KOPT-K1 (cell line): ENCODE results near the gene RASAL1.

Source experiments
- H3K27ac ChIP-seq: fragments of 200-600 bp; sonication (generic); 2 replicates; pipeline ENCODE4 v1.5.1; 2016; ENCODE audit warnings: antibody characterized with exemption, mild to moderate bottlenecking, low read depth, low read length; ENCODE audit not compliant: poor library complexity, severe bottlenecking
- H3K36me3 ChIP-seq: fragments of 200-600 bp; sonication (generic); 2 replicates; pipeline ENCODE4 v1.5.1; 2017; ENCODE audit warnings: antibody characterized with exemption, mild to moderate bottlenecking, low read length, moderate library complexity; ENCODE audit not compliant: insufficient read depth
- H3K9me3 ChIP-seq: fragments of 200-600 bp; sonication (generic); 2 replicates; pipeline ENCODE4 v1.5.1; 2017; ENCODE audit warnings: antibody characterized with exemption, low read length, mild to moderate bottlenecking; ENCODE audit not compliant: insufficient read depth, poor library complexity, severe bottlenecking

The RASAL1 gene

DNA sequence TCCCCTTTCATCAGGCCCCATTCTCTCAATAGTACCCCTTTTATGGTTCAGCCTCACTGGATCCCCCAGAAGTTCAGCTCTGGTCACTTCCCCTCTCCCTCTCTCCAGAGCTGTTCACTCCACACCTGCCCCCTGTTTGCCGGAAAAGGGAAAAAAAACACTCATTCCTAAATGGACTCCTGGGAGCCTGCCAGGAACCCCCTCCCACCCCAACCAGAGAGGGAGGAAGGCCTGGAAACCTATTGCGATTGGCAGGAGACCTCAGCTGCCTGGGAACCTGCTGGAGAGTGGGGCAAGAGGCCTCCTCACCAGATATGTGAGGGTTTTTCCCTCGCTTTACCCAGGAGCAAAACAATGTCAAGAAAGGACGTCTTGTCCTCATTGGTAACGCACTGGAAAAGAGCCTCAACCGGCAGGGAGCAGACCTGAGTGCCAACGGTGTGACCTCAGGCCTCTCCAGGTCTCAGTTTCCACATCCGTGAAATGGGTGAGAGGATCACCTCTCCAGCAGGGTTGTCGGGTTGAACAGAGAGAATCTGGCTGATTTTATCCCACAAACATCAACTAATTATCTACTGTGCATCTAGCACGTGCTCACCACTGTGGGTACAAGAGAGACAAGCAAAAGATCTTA, 74.4 kb downstream of the RASAL1 start:
- H3K27ac ChIP-seq, result peak overlapping the region; percentile 76
- H3K36me3 ChIP-seq, result peaks cover 84% of the 10 kb centered on the region

DNA sequence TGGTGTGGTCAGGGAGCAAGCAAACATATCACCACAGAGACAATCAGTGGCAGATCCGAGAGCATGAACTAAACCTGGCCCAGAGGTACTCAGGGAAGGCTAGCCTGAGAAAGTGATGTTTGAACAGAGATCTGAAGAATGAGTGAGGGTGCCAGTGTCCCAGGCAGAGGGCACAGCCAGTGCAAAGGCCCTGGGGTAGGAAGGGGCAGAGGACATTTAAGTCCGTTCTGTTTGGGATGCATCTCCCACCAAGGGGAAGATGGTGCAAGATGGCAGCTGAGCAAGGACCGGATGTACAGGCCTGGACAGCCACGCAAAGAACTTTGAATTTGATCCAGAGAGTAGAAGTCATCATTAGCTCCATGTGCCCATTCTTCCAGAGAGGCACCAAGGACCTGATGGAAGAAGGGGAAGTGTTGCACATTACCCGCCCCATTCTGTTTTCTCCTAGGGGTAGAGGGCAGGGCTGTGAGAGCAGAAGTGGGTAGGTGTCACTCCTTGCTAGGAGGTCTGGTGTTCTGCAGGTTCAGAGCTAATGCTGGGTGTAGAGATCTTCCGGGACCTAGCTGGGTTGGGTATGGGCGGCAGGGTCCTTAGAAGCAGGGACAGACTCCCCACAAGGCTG, 75.1 kb downstream of the RASAL1 start:
- Histone ChIP-seq H3K27ac (peak overlapping the region; percentile 76), H3K9me3 (no peaks in the 10 kb centered on the region), H3K36me3 (peaks cover 77% of the 10 kb centered on the region)

More for the DNA sequence above, 74.4 kb downstream of the RASAL1 start:
- no peaks in the 10 kb centered on the region for H3K9me3 ChIP-seq

DNA sequence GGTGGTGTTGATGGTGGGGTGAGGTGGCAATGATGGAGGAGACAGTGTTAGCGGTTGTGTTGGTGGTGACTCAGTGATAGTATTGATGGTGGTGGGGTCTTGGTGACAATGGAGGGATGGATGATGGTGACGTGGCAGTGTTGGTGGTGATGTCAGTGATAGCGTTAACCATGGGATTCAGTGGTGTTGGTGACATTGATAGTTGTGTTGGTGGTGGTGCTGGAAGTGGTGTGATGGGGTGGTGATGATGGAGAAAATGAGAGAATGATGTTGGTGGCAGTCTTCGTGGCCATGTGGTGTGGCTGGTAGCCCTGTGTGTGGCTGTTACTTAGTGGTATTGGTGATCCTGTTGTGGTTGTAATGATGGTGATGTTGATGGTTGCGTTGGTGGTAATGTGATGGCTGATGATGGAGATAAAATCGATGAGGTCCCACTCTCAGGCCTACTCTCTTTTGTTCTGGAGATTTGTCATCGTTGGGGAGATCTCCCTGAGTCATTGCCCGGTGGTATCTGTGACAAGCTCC, 76.4 kb downstream of the RASAL1 start:
- Histone ChIP-seq H3K27ac (peak overlapping the region; percentile 76), H3K36me3 (peaks cover 64% of the 10 kb centered on the region), H3K9me3 (no peaks in the 10 kb centered on the region)

DNA sequence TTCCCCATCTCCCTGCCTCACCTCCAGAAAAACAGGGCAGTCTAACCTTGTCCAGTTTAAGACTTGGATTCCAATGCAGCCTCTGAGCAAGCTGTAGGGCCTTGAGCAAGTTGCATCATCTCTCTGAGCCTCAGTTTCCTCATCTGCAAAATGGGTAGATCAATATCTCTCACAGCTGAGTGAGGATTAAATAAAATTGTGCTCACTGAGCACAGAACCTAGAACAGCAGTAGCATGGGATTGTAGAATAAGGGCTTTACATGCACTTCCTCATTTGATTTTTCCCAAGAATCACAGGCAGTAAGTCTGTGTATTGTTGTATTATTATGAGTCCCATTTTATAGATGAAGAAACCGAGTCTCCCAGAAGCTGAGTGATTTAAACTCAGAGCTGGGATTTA, 77.0 kb downstream of the RASAL1 start:
- Histone ChIP-seq H3K36me3 (peaks cover 58% of the 10 kb centered on the region), H3K9me3 (no peaks in the 10 kb centered on the region), H3K27ac (peak overlapping the region; percentile 76)

DNA sequence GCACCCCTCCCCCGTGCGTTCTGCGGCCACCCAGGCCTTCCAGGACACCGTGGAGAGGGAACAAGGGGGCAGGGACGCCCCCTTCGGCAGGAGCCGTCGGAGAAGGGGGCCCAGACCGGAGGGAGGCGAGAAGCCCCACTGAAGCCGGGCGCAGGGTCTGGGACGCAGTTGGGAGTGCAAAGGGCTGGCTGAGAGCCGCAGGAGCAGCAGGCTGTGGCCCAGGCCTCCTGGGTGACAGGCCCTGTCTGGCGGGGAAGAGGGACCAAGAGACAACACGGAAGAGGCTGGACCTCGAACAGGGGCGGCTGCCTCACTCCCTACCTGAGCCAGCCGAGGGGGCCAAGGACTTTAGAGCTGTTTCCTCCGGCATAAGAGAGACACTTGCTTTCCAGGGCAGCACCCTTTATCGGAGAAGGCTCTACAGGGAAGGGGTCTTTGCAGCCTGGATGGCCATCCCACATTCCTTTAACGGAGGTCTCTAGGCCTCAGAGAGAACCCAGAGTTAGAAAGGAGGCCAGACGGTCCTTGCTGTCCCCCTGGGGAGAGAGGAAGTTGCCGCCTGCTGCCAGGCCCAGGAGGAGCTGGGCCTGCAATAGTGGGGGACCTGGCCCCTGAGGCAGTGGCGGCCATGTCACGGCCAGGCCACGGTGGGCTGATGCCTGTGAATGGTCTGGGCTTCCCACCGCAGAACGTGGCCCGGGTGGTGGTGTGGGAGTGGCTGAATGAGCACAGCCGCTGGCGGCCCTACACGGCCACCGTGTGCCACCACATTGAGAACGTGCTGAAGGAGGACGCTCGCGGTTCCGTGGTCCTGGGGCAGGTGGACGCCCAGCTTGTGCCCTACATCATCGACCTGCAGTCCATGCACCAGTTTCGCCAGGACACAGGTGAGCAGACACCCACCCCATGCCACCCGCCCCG, 77.7 kb downstream of the RASAL1 start:
- no peaks in the 10 kb centered on the region for H3K9me3 ChIP-seq
- peaks cover 51% of the 10 kb centered on the region for H3K36me3 ChIP-seq
- peak overlapping the region; percentile 76 for H3K27ac ChIP-seq

DNA sequence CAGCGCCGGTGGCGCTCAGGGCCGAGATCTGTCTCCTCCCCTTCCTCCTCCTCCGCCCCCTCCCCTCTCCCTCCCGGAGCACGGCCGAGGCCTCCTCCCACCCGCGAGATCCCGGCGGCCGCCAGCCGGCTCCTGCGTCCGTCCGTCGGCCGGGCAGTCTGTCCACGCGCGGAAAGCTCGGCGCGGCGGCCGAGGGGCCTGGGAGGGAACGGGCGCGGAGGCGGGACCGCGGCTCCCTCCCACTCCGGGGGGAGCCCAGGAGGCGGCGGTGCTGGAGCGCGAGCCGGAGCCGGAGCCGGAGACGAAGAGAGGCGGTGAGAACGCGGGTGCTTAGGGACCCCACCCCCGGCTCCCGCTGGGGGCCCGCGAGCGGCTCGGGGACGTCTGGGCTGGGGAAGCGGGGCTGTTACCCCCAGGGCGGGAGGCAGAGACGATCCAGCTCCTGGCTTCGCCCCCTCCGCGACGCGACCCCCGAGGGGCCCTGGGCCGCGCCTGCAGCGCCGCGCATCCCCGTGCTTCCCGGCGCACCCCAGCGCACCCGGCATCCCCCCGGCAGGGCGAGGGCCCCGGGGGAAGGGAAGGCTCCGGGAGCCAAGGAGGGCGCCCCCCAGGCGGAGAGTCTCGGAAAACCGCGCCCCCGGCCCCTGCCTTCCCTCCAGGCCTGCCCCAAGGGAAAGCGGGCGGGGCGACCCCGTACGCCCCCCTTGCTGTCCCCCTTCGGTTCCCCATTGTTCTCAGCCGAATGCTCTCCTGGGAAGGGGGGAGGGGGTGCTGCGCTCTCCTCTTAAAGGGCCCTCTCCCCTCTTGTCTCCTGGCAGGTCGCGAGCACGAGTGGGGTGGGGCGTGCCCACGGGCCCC, 78.7 kb downstream of the RASAL1 start, which contains the start of gene DTX1:
TSS of gene DTX1 (plus strand) at position 100 of the 858 bp plus-strand sequence. CDS start 1,463 bp downstream, outside the sequence.
- Histone ChIP-seq H3K9me3 (no peaks in the 10 kb centered on the region), H3K36me3 (peaks cover 41% of the 10 kb centered on the region), H3K27ac (peak within 1 kb of the TSS; percentile 76)

DNA sequence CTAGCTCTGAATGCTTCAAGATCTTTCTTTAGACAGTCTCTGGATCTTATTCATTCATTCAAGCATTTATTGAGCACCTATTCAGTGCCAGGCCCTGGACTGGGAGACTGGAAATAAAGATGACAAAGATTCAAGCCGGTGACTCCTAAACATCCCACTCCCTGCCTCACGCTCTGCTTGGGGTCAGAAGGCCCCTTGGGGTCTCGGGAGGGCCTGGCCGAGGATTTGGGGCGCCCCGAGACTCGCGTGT, 79.3 kb downstream of the RASAL1 start:
- no peaks in the 10 kb centered on the region for H3K9me3 ChIP-seq
- H3K36me3 ChIP-seq, result peaks cover 38% of the 10 kb centered on the region
- H3K27ac ChIP-seq, result peak overlapping the region; percentile 76

DNA sequence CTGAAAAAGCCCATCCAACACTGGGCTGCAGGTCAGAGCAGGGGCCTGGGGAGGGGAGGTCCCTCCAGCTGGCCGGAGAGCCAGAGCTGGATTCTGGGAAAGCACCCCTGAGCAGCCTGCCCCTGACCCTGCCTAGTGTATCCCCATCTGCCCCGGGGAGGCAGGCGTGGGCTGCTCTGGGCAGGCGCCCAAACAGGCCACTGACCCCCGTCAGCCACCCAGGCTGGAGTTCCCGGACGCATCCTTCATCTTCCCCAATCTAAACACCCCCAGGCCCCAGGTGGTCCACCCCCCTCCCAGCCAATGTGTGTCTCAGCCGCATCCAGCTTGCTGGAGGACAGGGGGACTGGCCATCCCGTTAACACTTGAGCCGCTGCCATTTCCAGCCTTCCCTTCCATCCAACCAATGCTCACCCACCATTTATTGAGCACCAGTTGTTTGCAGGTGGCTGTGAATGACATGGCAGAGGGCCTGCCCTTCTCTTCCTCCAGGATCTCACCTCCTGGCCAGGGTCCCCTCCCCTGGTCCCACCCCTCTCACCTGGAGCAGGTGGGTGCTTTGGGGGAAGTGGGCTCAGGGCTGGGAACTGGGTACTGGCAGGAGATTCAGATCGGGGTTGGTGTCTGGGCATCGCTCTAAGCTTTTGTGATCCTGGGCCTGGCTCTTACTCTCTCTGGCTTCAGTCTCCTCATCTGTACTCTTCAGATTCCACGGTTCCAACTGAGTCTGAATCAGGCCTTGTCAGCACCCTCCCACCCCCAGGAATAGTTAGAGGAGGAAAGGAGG, 79.8 kb downstream of the RASAL1 start:
- Histone ChIP-seq H3K9me3 (no peaks in the 10 kb centered on the region), H3K36me3 (peaks cover 32% of the 10 kb centered on the region), H3K27ac (peak overlapping the region; percentile 76)

DNA sequence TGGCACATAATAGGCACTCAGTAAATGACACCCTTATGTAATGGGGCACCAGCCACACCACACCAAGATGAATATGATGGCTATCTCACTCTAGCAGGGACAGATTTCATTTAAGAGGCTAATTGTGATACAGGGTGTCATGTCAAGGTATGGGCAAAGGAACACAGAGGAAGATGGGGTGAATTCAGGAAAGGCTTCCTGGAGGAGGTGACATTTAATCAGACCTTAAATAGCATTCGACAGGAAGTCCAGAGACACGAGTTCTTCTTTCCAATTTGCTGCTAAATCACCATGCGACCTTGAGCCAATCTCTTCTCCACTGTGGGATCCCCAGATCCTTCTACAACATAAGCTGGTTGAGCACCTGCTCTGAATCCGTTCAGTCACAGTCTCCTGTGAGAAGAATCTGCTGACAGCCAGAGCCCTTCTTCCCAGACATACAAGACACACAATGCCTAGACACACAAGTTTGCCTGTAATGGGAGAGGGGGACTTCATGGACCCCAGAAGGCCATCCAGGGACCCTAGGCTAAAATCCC, 80.5 kb downstream of the RASAL1 start:
- peak overlapping the region; percentile 76 for H3K27ac ChIP-seq
- H3K9me3 ChIP-seq, result no peaks in the 10 kb centered on the region
- peaks cover 25% of the 10 kb centered on the region for H3K36me3 ChIP-seq

DNA sequence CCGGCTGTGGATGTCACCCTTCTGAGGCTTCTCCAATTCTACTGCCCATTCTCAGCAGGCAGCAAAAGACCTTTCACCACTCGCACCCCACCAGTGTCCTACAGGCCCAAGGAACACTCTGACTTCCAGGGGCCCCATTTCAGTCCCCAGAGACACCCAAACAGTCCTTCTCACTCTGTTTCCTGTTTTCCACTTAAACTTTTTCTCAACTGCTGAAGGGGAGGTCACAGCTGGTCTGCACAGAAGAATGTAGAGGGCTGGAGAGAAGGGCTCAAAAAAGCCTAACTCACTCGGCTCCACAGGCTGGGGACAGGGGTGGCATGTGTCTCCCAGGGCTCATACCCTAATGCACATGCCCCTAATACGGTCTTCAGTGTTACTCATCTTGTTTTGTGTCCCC, 83.2 kb downstream of the RASAL1 start:
- peak overlapping the region; percentile 46 for H3K27ac ChIP-seq
- no peaks in the 10 kb centered on the region for H3K36me3 ChIP-seq
- no peaks in the 10 kb centered on the region for H3K9me3 ChIP-seq

DNA sequence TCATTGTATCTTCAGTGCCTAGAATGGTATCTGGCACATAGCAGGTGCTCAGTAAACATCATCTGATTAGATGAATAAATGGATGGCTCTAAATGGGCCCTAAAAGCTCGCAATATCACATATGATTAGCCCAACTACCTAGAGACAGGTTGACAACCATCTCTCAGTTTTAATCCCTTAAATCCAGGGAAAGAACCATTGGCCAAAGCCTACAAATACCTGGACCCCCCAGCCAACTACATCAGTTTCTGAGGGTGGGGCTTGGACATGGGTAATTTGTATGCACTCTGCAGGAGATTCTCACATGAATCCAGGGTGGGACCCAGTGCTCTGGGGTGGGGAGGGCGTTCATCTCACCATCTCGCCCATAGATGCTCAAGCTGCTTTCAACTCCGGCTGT, 83.8 kb downstream of the RASAL1 start:
- H3K27ac ChIP-seq, result peak overlapping the region; percentile 46
- no peaks in the 10 kb centered on the region for H3K36me3 ChIP-seq
- no peaks in the 10 kb centered on the region for H3K9me3 ChIP-seq

DNA sequence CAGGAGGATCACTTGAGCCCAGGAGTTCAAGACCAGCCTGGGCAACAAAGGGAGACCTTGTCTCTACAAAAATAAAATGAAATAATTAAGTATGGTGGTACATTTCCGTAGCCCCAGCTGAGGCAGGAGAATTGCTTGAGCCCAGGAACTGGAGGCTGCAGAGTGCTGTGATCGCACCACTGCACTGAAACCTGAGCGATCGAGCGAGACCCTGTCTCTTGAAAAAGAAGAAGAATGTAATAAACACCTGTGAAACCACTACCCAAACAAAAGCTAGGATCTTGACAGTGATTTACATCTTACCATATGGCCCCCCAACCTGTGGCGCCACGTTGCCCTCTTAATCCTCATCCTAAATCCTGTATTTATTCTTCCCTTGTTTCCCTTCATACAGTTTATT, 84.8 kb downstream of the RASAL1 start:
- H3K27ac ChIP-seq, result no peak overlapping the region
- H3K36me3 ChIP-seq, result no peaks in the 10 kb centered on the region
- H3K9me3 ChIP-seq, result no peaks in the 10 kb centered on the region

DNA sequence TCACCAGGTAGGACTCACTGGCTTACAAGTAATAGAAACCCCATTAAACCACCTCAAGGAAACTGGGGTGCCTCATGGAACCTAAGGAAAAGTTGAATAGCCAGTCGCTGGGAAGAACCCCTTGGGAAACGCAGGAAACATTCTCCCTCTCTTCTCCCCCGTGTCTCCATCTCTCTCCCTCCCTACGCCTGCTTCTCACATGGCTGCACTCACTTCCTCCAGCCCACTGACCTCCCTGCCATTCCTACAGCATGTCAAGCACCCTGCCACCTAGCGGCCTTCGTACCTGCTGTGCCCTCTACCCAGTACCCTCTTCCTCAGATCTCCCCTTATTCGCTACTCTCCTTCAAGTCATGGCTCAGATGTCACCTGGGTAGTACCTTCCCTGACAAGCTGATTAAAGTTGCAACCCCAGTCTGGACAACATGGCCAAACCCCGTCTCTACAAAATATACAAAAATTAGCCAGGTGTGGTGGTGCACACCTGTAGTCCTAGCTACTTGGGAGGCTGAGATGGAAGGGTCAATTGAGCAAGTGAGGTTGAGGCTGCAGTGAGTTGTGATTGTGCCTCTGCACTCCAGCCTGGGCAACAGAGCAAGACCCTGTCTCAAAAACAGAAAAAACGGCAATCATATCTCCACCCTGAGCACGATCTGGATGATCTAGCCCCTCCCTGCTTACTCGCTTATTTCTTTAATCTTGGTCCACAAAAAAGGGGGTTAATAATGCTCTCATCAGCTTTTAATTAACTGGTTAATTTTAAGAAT, 85.4 kb downstream of the RASAL1 start:
- H3K27ac ChIP-seq, result peak overlapping the region; percentile 62

More for the DNA sequence above, 85.4 kb downstream of the RASAL1 start:
- Histone ChIP-seq H3K9me3 (no peaks in the 10 kb centered on the region), H3K36me3 (no peaks in the 10 kb centered on the region)
